HFF-Myc (cell line): ENCODE results near the gene MAP2K3.
"Not testable (repeated sequence)": the region's sequence is repeated elsewhere in the genome, so short reads cannot be mapped to it uniquely, and the experiment has no call there.

Source experiments
- DNase-seq: peaks from one replicate; pipeline ENCODE4 v3.0.0-alpha.2; 2011; ENCODE audit warnings: low read depth; ENCODE audit errors: extremely low read depth
- H3K4me3 ChIP-seq: replicated peaks from 2 replicates; pipeline ENCODE4 v1.5.1; 2011; ENCODE audit warnings: low read depth, mild to moderate bottlenecking, control low read depth, low read length
- TF ChIP-seq, protein P1 (sequence below): IDR thresholded peaks from 2 replicates; pipeline ENCODE4 v1.5.1; 2012; ENCODE audit warnings: mild to moderate bottlenecking, low read depth, low read length, control low read depth; ENCODE audit errors: missing control alignments

Gene MAP2K3

DNA sequence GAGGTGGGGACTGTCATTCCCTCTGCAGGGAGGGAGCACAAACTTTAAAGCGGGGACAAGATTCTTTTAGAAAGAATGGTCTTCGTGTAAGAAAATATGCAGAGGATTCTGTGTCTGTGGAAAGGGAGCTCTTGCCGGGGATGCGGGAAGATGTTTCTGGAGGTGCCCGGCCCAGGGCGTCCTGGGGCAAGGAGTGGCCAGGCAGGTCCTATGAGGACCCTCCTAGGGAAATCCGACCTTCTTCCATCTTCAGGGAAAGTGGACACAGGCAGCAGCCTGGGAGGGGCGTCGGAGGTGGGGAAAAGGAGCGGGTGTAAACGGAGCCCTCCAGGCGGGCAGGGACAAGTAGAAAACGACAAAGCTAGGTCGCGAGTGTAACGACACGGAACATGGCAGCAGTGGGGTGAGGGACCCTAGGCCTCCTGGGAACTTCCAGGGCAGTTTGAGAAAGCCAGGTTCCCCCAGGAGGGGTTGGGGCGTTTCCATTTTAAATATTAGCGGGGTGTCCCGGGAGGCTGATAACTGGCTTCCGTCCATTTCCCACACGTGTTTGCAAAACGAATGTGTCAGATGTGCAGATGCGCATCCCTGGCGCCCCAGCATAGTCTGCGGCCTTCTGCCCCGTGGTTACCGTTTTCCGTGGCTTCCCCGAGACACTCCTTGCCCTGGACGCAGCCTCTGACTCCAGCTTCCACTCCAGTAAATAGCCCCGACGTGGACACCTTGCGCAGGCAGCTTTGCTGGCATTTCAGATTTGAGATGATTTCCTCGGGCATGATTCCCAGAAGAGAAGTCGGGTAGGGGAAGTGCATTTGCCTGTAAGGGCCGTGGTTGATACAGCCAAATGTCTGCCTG, 39.0 kb downstream of the MAP2K3 start:
- not testable (repeated sequence) for DNase-seq
- H3K4me3 ChIP-seq = peak overlapping the region; percentile 49

DNA sequence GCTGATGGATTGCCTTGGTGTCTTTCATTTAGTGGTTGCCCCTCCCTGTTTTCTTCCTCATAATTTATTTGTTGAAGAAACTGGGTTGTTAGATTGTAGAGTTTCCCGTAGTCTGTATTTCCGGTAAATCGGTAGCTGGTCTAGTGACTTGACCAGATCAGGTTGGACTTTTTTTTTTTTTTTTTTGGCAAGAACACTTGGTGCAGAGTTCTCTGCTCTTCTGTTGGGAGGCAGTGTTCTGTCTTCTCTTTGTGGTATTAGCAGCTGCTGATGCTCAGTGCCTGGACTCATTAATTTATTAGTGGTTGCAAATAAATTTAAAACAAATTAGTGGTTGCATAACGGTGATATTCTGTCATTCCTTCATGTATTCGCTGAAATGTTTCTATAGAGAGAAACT, 40.2 kb downstream of the MAP2K3 start:
- DNase-seq, H3K4me3 ChIP-seq: not testable (repeated sequence)

- H3K4me3 ChIP-seq, DNase-seq: not testable (repeated sequence)
Observed at GRCh38 chr17:21327921-21328320, 43.4 kb downstream of the MAP2K3 start.

DNA sequence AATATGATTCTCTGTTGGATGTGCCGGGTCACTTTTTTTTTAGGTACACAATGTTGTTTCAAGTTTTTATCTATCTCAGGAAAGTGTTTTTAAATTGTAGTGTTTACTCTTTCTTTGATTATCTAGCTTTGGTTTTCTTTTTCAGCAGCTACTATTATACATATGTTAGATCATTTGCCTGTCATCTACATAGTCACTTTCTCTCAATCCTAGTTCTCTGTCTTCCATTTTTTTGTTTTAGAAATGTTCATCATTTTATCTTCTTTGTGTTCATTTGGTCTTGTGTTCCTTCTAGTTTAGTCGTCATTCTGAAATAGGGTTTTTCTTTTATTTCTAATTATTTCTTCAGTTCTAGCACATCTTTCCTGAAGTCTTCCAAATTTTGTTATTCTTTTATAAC, 44.3 kb downstream of the MAP2K3 start:
- H3K4me3 ChIP-seq, DNase-seq: not testable (repeated sequence)

GRCh38 chr17:21330436-21331160, 46.1 kb downstream of the MAP2K3 start:
- no peak overlapping the region for H3K4me3 ChIP-seq

DNA sequence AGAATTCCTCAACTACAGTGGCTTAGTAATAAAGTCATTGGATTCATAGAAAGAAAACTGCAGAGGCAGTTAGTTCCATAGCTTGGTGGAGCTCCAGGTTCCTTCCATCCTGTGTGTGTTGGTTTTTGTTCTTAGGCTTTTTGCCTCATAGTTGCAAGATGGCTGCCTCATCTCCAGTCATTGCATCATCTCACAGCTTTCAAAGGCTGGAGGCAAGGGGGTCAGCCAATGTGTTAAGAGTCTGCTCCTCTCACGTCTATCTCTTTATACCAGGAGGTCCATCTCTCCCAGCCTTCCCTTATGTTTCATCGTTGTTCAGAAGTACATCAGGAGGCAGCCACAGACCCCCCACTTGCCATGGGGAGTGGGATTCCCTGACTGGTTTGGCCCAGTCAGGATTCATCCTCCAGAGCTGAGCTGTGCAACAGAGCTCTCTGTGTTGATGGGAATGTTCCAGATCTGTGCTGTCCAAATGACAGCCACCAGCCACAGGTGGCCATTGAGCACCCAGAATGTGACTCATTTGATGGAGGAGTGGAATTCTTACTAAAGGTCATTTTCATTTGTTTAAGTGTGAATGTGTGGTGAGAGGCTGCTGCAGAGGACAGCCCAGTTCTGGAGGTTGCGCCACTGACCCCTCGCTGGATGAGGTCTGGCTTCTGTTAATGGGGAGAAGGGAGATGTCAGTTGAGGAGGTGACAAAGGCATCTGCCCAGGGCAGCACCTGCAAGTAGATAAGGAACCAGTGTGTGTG, 52.2 kb downstream of the MAP2K3 start:
- not testable (repeated sequence) for DNase-seq, H3K4me3 ChIP-seq

More at GRCh38 chr17:21330436-21331160, 46.1 kb downstream of the MAP2K3 start:
- TF ChIP-seq, protein P1, sequence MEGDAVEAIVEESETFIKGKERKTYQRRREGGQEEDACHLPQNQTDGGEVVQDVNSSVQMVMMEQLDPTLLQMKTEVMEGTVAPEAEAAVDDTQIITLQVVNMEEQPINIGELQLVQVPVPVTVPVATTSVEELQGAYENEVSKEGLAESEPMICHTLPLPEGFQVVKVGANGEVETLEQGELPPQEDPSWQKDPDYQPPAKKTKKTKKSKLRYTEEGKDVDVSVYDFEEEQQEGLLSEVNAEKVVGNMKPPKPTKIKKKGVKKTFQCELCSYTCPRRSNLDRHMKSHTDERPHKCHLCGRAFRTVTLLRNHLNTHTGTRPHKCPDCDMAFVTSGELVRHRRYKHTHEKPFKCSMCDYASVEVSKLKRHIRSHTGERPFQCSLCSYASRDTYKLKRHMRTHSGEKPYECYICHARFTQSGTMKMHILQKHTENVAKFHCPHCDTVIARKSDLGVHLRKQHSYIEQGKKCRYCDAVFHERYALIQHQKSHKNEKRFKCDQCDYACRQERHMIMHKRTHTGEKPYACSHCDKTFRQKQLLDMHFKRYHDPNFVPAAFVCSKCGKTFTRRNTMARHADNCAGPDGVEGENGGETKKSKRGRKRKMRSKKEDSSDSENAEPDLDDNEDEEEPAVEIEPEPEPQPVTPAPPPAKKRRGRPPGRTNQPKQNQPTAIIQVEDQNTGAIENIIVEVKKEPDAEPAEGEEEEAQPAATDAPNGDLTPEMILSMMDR = no peak
- DNase-seq = no peak

DNA sequence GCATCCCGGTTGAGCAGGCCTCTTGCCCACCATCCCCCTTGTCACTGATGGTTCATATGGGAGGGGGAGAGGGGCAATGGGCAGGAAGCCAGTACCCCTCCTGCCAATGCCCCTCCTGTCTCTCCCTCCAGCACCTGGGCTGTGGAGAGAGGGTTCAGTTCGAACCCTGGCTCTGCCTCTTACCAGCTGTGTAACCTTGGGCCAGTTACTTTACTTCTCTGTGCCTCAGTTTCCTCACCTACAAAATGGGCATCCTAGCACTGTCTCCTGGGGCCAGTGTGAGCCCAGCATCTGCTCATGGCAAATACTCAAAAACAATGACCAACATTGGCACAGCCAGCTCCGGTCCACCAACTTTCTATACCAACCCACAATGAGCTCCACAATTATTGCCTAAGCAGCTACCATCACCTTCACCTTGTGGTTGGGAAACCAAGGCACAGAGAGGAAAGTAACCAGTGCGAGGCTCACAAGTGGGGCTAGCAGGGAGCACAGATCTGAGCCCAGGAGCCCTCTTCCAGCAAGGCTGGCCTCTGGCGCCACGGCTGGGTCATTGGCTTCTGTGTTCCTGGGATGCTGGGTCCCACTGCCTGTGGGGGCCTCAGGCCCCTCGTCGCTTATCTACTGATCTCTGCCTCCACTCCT, 53.6 kb downstream of the MAP2K3 start:
- not testable (repeated sequence) for DNase-seq, H3K4me3 ChIP-seq

GRCh38 chr17:21339011-21339410, 54.5 kb downstream of the MAP2K3 start:
- no peak for DNase-seq
- no peak overlapping the region for H3K4me3 ChIP-seq
- TF ChIP-seq, protein P1 = no peak

- H3K4me3 ChIP-seq, DNase-seq: not testable (repeated sequence)
Observed at GRCh38 chr17:21339571-21339970, 55.1 kb downstream of the MAP2K3 start.

- H3K4me3 ChIP-seq, DNase-seq: not testable (repeated sequence)
Observed at GRCh38 chr17:21340407-21340806, 55.9 kb downstream of the MAP2K3 start.

- not testable (repeated sequence) for H3K4me3 ChIP-seq, DNase-seq
Observed at GRCh38 chr17:21341279-21341678, 56.8 kb downstream of the MAP2K3 start.

GRCh38 chr17:21341925-21342540, 57.5 kb downstream of the MAP2K3 start:
- not testable (repeated sequence) for DNase-seq, H3K4me3 ChIP-seq

GRCh38 chr17:21343061-21343949, 58.8 kb downstream of the MAP2K3 start:
- DNase-seq = not testable (repeated sequence)

GRCh38 chr17:21344801-21345200, 60.3 kb downstream of the MAP2K3 start:
- DNase-seq, H3K4me3 ChIP-seq: not testable (repeated sequence)

More at GRCh38 chr17:21343061-21343949, 58.8 kb downstream of the MAP2K3 start:
- H3K4me3 ChIP-seq = not testable (repeated sequence)
